GM19351 (cell line): Measurements from ENCODE around the gene CCAR1.
"Not testable (repeated sequence)": the region's sequence is repeated elsewhere in the genome, so short reads cannot be mapped to it uniquely, and the experiment has no call there.

Experiments used
- ATAC-seq: cut with Tn5 transposase; IDR thresholded peaks from one replicate; pipeline ENCODE4 v1.9.1; 2021; ENCODE audit warnings: mild to moderate bottlenecking, moderate library complexity; ENCODE audit not compliant: unreplicated experiment

The CCAR1 gene

DNA sequence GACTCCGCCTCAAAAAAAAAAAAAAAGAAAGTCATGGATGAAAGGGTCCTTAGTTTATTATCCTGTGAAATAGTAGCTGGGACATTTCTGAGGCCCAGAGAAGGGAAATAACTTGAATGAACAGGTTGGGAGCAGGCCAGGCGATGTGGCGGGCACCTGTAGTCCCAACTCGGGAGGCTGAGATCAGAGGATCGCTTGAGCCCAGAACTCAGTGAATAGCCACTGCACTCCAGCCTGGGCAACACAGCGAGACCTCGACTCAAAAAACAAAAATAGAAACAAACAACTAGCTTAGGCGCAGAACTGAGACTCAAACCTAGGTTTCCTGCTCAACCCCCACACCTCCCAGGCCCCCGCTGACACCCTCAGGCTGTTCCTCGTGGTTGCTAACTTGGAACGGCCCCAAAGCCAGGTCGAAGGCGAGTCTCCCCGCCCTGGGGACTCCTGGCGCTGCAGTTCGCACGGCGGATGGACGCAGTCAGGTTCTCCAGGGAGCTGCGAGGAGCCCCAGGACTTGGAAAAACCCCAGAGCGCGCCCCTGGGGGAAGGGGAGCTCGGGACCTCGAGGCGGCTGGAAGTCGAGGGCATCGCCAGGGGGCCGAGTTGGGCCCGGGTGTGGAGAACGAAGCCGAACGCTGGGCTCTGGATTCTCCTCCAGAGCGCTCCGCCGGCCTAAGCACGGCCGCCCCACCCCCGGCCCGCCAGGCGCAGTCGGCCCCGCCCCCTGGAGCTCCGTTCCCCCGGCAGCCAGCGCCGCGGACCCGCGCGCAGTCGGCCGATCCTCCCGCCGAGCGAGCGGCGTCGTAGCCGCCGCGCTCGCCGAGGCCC, 105.9 kb downstream of the CCAR1 start, which contains the start of gene STOX1:
Gene STOX1 (plus strand): TSS at position 768 of the 828 bp plus-strand sequence. CDS start 93 bp downstream, outside the sequence.
- ATAC-seq: peak; percentile 74

DNA sequence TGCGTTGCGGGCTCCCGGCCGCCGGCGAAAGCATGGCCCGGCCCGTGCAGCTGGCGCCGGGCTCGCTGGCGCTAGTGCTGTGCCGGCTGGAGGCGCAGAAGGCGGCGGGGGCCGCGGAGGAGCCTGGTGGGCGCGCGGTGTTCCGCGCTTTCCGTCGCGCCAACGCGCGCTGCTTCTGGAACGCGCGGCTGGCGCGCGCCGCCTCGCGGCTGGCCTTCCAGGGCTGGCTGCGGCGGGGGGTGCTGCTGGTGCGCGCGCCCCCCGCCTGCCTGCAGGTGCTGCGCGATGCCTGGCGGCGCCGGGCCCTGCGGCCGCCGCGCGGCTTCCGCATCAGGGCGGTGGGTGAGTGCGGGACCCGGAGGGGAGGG, 106.5 kb downstream of the CCAR1 start:
- peak; percentile 48 for ATAC-seq

DNA sequence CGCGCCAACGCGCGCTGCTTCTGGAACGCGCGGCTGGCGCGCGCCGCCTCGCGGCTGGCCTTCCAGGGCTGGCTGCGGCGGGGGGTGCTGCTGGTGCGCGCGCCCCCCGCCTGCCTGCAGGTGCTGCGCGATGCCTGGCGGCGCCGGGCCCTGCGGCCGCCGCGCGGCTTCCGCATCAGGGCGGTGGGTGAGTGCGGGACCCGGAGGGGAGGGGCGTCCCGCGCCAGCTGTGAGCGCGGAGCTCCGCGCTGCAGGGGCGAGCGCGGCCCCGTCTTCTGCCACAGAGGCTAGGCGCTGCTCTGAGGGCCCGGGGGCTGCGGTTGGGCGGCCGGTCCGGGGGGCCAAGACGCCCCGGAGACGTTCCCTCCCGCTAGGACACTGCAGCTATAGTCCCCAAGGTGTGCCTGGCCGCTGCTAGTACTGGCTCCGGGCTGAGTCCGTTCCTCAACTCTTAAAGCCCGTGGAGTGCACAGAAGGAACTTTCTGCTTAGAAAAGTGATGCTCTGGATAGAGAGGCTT, 107.1 kb downstream of the CCAR1 start:
- ATAC-seq: peak; percentile 41

DNA sequence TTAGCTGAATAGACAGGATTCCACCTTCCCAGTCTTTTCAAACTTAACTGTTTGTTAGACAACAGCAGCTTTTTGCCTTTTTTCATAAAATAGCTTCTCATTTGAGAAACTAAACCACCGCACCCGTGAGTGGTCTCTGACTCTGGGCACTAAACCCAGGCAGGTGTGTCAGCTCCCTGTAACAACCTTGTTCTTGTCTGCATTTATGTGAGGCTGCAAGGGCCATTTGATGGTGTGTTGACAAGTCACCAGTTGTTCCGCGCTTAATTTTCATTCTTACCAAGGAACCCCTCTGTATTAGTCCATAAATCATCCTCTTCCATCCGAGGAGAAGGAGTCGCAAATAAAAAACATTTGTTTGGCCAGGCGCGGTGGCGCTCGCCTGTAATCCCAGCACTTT, 107.8 kb downstream of the CCAR1 start:
- ATAC-seq: no peak

DNA sequence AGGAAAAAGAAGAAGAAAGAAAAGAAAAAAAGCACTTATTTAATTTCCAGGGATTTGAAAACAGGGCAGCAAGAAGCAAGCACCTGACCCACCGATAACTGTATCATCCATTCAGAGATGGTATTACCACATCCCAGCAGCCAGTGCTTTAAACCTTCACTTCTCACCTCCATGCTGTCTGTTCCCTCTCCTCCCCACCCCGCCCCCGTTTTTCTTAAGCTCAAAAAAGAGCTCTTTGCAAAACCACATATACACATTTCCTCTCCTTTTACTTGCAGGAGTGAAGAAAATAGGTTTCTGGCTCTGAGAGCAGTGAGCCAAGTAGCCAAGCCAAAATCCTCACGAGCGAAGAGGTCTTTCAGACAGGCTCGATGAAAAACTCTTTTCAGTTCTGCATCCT, 108.5 kb downstream of the CCAR1 start:
- ATAC-seq: no peak

DNA sequence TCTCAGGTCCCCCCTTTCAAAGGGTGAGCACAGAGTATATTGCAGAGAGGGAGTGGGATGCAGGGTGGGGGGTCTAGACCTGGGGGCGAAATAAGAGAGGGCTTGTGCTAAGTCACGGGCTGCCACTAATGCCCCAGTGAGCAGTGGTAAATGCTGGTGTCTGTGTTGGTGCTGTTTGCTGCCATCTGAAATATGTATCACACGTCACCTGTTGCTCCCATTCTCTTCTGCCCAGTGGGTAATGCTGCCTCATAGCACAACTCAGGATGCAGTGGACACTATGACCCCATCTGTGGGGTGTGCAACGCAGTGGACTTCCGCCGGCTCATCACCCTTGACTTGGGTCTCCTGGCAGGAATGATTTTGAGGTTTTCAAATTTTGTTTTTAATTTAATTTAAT, 108.9 kb downstream of the CCAR1 start:
- ATAC-seq: no peak

DNA sequence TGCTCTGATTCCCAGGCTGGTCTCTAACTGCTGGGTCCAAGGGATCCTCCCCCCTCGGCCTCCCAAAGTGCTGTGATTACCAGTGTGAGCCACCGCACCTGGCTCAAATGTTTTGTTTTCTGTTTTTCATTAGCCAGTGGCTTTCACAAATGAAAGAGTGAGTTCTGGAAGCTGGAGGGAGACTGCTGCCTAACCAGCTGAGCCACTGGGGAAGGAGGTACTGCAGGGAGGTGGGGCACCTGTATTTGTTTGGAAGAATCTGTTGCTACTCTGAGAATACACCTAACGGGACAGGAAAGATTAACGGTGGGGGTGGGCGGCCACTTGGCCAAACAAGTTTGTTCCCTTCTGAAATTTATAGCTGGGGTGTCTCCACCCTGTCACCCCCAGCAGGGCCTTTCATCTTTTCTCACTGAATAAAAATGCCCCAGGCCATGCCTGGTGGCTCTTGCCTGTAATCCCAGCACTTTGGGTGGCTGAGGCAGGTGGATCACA, 111.0 kb downstream of the CCAR1 start:
- ATAC-seq: no peak

DNA sequence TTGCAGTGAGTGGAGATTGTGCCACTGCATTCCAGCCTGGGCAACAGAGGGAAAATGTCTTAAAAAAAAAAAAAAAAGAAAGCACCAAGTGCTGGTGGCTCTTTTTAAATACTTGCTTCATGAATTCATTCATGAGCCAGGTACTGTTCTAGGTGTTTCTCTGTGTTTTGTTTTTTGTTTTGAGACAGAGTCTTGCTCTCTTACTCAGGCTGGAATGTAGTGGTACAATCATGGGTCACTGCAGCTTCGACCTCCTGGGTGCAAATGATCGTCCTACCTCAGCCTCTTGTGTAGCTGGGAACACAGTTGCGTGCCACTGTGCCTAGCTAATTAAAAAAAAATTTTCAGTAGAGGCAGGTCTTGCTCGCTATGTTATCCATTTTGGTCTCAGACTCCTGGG, 111.6 kb downstream of the CCAR1 start:
- no peak for ATAC-seq

DNA sequence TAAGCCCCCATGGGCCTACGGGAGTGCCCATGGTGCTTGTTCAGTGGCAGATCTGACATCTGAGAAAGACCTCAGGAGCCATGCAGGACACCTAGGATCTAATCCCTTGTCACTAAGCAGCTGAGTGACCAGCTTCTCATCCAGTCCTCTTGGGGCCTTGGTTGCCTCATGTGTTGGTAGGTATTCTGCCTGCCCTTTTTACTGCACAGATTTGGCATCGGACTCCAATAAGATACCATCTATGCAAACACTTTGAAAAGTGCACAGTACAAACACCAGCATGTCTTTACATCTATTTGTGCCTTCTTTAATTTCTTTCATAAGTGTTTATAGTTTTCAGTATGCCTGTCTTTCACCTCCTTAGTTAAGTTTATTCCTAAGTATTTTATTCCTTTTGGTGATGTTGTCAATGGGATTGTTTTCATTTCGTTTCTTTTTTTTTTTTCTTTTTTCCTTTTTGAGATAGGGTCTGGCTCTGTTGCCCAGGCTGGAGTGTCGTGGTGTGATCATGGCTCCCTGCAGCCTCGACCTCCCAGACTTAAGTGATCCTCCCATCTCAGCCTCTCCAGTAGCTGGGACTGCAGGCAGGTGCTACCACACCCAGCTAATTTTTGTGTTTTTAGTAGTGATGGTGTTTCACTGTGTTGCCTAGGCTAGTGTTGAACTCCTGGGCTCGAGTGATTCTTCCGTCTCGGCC, 116.7 kb downstream of the CCAR1 start:
- ATAC-seq: no peak

DNA sequence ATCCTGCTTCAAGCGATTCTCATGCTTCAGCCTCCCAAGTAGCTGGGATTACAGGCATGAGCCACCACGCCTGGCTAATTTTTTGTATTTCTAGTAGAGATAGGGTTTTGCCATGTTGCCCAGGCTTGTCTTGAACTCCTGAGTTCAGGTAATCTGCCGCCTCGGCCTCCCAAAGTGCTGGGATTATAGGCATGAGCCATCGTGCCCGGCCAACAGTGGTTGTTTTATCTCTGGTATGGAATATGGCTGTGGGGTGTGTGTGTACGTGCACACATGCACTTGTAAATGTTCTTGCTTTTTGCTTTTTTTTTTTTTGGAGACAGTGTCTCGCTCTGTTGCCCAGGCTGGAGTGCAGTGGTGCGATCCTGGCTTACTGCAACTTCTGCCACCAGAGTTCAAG, 119.6 kb downstream of the CCAR1 start:
- ATAC-seq: not testable (repeated sequence)
